ENCODE measurements around the gene RNU6-7.

RNU6-7 gene

GRCh38 chr14:32205554-32205953, 3.7 kb downstream of the RNU6-7 start:
- Histone ChIP-seq H3K4me3 (replicated peaks; ENCODE audit: low read depth, low read length) (no peak overlapping the region), H3K27me3 (replicated peaks; ENCODE audit: control insufficient read depth, insufficient read depth, low read length) (no peaks in the 10 kb centered on the region), H3K36me3 (ENCODE audit: control insufficient read depth, insufficient read depth, low read length) (no peaks in the 10 kb centered on the region)
- no peak for TF ChIP-seq CTCF (IDR thresholded peaks at IDR 0.05; ENCODE audit: insufficient read depth, low read length, poor library complexity, severe bottlenecking)
- no peak for DNase-seq (ENCODE audit: extremely low read depth, insufficient read length)

GRCh38 chr14:32205984-32206383, 4.1 kb downstream of the RNU6-7 start:
- H3K4me3 ChIP-seq (replicated peaks; ENCODE audit: low read depth, low read length): no peak overlapping the region
- no peaks in the 10 kb centered on the region for H3K27me3 ChIP-seq (replicated peaks; ENCODE audit: control insufficient read depth, insufficient read depth, low read length)
- peak; percentile 82 for DNase-seq (ENCODE audit: extremely low read depth, insufficient read length)
- H3K36me3 ChIP-seq (ENCODE audit: control insufficient read depth, insufficient read depth, low read length): no peaks in the 10 kb centered on the region
- TF ChIP-seq CTCF (IDR thresholded peaks at IDR 0.05; ENCODE audit: insufficient read depth, low read length, poor library complexity, severe bottlenecking): no peak

- TF ChIP-seq CTCF (IDR thresholded peaks at IDR 0.05; ENCODE audit: insufficient read depth, low read length, poor library complexity, severe bottlenecking): no peak
- no peak for DNase-seq (ENCODE audit: extremely low read depth, insufficient read length)
- no peak overlapping the region for H3K4me3 ChIP-seq (replicated peaks; ENCODE audit: low read depth, low read length)
Observed at GRCh38 chr14:32206552-32206951, 4.7 kb downstream of the RNU6-7 start.

GRCh38 chr14:32208490-32208889, 6.6 kb downstream of the RNU6-7 start:
- no peak for TF ChIP-seq CTCF (IDR thresholded peaks at IDR 0.05; ENCODE audit: insufficient read depth, low read length, poor library complexity, severe bottlenecking)
- no peak overlapping the region for H3K4me3 ChIP-seq (replicated peaks; ENCODE audit: low read depth, low read length)
- no peaks in the 10 kb centered on the region for H3K27me3 ChIP-seq (replicated peaks; ENCODE audit: control insufficient read depth, insufficient read depth, low read length)
- no peaks in the 10 kb centered on the region for H3K36me3 ChIP-seq (ENCODE audit: control insufficient read depth, insufficient read depth, low read length)
- no peak for DNase-seq (ENCODE audit: extremely low read depth, insufficient read length)

More at GRCh38 chr14:32206552-32206951, 4.7 kb downstream of the RNU6-7 start:
- Histone ChIP-seq H3K27me3 (replicated peaks; ENCODE audit: control insufficient read depth, insufficient read depth, low read length) (no peaks in the 10 kb centered on the region), H3K36me3 (ENCODE audit: control insufficient read depth, insufficient read depth, low read length) (no peaks in the 10 kb centered on the region)

GRCh38 chr14:32209471-32209870, 7.6 kb downstream of the RNU6-7 start:
- TF ChIP-seq CTCF (IDR thresholded peaks at IDR 0.05; ENCODE audit: insufficient read depth, low read length, poor library complexity, severe bottlenecking): no peak
- Histone ChIP-seq H3K36me3 (ENCODE audit: control insufficient read depth, insufficient read depth, low read length) (no peaks in the 10 kb centered on the region), H3K4me3 (replicated peaks; ENCODE audit: low read depth, low read length) (no peak overlapping the region), H3K27me3 (replicated peaks; ENCODE audit: control insufficient read depth, insufficient read depth, low read length) (no peaks in the 10 kb centered on the region)
- DNase-seq (ENCODE audit: extremely low read depth, insufficient read length): no peak

GRCh38 chr14:32211068-32211404, 9.2 kb downstream of the RNU6-7 start:
- no peak for DNase-seq (ENCODE audit: extremely low read depth, insufficient read length)
- no peaks in the 10 kb centered on the region for H3K27me3 ChIP-seq (replicated peaks; ENCODE audit: control insufficient read depth, insufficient read depth, low read length)
- no peak overlapping the region for H3K4me3 ChIP-seq (replicated peaks; ENCODE audit: low read depth, low read length)

More at GRCh38 chr14:32211068-32211404, 9.2 kb downstream of the RNU6-7 start:
- H3K36me3 ChIP-seq (ENCODE audit: control insufficient read depth, insufficient read depth, low read length): no peaks in the 10 kb centered on the region
- TF ChIP-seq CTCF (IDR thresholded peaks at IDR 0.05; ENCODE audit: insufficient read depth, low read length, poor library complexity, severe bottlenecking): no peak

Data from GM06990 (cell line).